NCI-H345 treated with DMSO at 0.1 percent for 48 hours (cell line): ENCODE measurements around the gene AFF4.
"Not testable (repeated sequence)": the region's sequence is repeated elsewhere in the genome, so short reads cannot be mapped to it uniquely, and the experiment has no call there.

Experiments used
- DNase-seq: peaks from one replicate; lab custom pipeline; 2025; ENCODE audit not compliant: unreplicated experiment; lab: John Stamatoyannopoulos, UW

Gene AFF4

DNA sequence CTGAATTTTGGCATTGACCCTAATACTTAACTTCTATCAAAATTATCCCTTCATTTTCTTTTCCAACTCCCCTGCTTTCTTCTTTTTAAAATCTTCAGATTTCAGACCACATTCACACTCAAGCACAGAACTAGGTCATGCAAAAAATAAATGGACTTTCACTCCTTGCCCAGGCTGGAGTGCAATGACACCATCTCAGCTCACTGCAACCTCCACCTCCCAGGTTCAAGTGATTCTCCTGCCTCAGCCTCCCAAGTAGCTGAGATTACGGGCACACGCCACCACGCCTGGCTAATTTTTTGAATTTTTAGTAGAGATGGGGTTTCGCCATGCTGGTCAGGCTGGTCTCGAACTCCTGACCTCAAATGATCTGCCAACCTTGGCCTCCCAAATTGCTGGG lies 108.4 kb downstream of the AFF4 start:
- DNase-seq, result not testable (repeated sequence)

DNA sequence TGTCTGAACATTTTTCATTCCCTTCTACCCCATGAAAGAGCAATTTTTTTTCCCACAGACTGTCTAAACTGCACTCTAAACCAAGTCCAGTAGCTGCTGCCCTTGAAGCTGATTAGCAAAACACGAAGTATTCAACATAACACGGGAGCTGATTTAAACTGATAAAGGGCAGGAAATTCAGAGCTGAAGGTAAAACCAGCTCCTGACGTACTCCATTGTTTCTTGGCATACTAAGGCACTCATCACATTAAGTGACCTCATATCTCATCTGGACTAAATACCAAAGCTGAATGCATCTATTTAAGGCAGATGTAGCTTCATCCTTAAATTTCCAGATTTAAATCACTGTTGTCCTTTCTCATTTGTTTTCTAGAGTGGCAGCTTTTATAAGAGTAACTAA lies 109.1 kb downstream of the AFF4 start:
- DNase-seq, result no peak

DNA sequence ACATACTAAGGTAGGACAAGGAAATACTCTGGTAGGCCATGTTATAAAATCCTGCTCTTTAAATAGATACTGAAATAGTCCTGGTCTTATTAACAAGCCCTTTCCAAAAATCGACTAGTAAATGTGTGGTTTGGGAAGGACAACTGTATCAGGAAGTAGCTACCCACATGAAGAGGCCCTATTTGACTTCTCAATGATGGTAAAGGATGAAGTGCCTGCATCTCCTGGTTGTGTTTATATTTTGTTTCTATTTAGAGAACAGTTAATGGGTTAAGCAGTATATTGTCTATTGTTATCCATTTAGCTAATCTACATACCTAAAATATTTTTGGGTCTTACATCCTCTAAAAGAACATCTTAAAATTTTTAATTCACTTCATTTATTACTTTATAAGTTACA lies 109.6 kb downstream of the AFF4 start:
- DNase-seq, result no peak

GRCh38 chr5:132853323-132853722 lies 110.1 kb downstream of the AFF4 start:
- DNase-seq, result no peak

- no peak for DNase-seq
Observed at GRCh38 chr5:132850066-132850465, 113.4 kb downstream of the AFF4 start.

DNA sequence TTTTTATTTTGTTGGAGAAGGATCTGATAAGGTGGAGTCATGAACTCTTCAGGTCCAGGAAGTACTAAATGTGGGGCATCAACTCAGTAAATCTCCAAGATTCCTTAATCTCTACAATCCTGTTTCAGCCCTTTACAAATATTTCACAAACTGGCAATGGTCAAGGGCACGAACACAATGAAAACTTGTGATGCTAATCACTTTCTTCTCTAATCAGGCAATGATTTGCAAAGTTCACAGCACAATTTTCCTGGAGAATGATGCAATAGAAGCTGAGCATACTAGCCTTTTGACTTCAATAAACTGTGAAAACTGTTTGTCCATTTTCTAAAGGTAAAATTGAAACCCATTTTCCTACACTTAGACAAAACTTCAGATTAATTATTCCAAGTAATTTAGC lies 114.1 kb downstream of the AFF4 start:
- no peak for DNase-seq

DNA sequence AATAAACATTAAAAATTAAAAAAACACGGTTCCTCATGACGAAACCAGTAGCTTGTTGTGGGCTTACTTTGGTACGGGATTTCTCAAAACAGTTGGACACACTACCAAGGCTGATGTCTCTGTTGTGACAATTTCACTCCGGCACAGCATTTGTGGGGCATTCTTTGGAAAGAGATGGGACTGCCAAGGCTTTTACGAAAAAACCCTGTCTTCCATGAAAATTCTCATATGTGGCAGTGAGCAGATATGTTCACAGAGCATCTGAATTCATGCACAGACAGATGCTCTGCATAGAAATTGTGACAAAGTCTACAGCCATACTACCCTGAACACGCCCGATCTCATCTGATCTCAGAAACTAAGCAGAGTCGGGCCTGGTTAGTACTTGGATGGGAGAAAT lies 115.2 kb downstream of the AFF4 start:
- no peak for DNase-seq

- DNase-seq, result no peak
Observed at GRCh38 chr5:132841305-132841704, 122.1 kb downstream of the AFF4 start.

DNA sequence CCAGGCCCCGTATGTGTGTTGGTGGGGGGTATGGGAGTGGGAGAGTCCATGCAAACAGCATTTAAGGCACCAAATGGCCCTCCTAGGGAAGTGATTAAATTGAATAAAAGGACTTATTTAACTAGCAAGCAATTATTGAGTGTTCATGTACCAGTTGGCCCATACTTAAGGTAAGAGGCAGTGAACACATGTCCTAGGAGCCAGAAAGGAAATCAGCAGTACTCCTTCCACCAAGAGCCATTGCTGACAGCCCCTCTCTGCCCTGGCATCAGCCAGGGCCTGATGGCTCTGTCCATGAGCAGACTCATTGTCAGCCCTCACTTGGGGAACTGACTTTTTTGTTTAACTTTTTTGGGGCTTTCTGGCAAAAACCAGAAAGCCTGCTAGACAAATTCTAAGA lies 122.5 kb downstream of the AFF4 start:
- DNase-seq, result no peak

GRCh38 chr5:132840313-132840712 lies 123.1 kb downstream of the AFF4 start:
- DNase-seq, result no peak

GRCh38 chr5:132839426-132840301 lies 123.8 kb downstream of the AFF4 start:
- DNase-seq, result no peak

GRCh38 chr5:132838516-132839282 lies 124.7 kb downstream of the AFF4 start:
- DNase-seq, result no peak

DNA sequence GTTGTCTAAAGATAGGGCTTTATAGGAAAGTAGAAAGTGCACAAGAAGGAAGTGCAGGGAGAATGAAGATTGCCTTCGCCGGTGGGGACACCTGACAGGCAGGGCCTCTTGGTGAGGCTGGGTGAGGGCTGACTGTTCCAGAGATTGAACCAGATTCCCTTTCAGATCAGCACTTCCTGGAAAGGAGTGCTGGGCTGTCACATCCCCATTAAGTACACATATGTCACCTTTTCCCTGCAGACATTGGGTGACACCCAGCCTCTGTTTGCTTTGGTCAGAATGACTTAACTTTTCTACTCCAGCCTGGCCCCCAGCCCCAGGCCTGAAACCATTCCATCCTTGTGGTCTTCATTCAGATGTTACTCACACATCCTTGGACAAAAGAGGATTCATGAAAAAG lies 125.6 kb downstream of the AFF4 start:
- no peak for DNase-seq

DNA sequence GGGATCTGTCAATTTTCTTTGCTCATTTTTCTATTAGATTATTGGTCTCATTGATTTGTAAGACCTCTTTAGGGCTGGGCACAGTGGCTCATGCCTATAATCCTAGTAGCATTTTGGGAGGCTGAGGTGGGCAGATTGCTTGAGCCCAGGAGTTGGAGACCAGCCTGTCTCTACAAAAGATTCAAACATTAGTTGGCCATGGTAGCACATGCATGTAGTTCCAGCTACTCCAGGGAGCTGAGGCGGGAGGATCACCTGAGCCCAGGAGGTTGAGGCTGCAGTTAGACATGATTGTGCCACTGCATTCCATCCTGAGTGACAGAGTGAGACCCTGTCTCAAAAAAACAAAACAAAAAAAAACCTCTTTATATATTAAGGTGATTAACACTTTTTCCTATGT lies 126.6 kb downstream of the AFF4 start:
- DNase-seq, result no peak

DNA sequence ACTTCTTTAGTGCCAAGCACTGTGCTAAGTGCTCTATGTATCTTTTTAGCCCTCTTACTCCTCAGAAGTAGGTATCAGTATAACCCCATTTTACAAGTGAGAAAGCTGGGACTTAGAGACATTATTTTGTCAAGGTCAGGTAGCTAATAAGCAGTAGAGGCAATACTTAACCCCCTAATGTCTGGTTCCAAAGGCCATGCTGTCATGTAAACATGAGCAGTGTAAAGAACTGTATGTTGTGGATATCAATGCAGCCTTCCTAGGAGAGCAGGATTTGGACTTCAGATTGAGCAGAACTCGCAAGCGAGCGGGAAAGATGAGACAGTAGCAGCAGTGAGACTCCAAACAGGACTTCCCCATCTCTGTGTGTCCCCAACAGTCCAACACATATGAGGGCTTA lies 129.4 kb downstream of the AFF4 start:
- DNase-seq, result no peak

- no peak for DNase-seq
Observed at GRCh38 chr5:132832612-132833011, 130.8 kb downstream of the AFF4 start.

DNA sequence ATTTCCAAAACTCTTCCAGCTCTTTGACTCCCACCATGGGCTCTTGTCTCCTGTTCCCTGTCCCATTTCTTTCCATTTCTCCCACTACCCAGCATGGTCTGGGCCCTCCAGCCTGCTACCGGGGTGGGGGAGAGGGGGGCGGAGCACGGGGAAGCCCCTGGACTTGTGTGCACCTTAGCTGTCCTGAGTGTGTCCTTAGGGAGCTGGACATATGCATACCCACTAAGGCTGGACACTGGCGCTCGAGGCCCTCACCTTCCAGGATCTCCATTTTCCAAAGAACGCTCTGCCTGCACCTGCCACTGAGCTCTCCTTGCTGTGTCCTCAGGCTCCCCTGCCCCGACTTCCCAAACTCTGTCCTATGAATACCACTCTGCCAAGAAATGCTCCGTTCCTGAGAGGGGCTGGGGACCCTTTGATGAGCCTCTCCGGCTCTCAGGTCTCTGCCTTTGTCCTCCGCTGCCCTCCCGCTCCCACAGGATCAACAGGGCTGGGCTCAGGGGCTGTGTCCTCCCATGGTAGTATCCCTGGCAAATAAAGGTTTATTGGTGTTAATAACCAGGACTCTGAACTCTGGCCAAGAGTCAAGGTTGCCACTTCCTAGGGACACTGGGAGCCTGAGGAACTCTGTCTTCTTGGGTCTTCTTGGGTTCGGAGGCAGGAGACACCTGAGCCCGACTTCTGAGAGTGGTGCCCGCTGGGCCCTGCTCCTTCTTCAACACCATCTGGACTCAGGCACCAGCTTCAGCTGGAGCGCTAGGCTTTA lies 132.2 kb downstream of the AFF4 start:
- DNase-seq, result no peak

- DNase-seq, result no peak
Observed at GRCh38 chr5:132830436-132831094, 132.9 kb downstream of the AFF4 start, which contains the start of gene SHROOM1. SHROOM1 (minus strand) TSS chr5:132830647; CDS start chr5:132826140, 4,507 bp downstream.

DNA sequence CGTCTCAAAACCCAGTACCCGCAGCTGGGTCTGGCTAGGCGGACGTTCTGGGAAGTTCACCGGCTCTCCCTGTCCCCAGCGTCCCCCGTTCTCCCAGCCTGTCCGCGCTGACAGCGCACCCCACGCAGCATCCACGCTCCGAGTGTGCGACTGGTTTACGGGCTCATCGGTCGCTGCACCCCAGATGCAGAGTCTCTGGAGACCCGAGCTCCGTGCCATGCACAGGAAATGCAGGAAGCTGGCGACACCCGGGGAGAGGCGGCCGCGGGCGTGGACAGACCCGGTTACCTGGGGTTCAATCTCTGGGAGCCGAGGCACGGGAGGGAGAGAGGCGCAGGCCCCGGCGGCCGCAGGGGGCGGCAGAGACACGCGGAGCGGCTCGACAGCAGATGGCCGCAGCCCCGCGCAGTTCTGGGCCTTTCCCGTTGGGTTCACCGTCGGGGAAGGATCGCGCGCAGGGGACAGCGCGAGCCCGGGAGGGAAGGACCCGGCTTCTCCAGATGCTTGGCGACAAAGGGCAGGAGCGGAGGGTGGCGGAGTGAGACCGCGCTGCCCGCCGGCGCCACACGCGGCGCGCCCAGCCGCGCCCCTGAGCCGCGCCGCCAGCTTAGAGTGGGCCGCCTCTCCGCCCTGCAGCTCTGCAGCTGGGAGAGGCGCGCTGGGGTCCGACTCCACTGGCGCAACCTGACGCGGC lies 133.5 kb downstream of the AFF4 start:
- DNase-seq, result peak; percentile 19

DNA sequence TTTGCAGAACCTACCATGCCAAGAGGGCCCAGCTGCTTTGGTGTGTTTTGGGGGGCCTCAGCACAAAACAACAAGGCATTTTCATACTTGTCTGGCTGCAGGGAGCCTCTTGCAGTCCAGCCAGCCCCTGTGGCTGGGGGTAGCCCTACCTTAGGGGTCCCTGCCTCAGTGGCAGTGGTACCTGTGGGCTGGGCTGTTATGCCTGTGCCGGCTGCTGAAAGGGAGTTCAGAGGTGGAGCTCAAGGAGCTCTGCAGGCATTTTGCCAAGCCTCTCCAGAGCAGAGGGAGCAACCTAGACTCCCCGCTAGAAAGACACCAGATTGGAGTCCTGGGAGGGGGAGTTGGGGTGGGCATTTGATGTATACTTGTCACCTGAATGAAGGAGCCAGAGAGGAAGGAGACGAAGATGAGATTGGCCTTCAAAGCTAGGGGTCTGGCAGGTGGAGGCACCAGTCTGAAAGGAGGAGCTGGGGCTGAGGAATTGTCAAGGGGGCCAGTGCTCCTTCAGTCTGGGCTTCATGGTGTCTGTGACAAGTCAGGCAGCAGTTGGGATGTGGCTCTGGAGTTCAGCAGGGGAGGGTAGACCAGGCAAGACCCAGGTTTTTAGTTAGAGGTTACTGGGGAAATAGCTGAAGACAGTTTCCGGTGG lies 134.5 kb downstream of the AFF4 start:
- DNase-seq, result no peak
